Measurements from ENCODE around the gene CRHR2. TPM values are rescaled to one million over a fixed set of nuclear protein-coding genes. Genes with fewer than 3 reads are reported as not detected.
A peak's percentile ranks its signal among the peaks of the same experiment; 100 is the strongest.

Gene CRHR2
- total and polyA plus RNA-seq, 2 of the 13 experiments (the other 11 are each of a cell fraction or from before 2014, with no cell fraction given), result not detected

DNA sequence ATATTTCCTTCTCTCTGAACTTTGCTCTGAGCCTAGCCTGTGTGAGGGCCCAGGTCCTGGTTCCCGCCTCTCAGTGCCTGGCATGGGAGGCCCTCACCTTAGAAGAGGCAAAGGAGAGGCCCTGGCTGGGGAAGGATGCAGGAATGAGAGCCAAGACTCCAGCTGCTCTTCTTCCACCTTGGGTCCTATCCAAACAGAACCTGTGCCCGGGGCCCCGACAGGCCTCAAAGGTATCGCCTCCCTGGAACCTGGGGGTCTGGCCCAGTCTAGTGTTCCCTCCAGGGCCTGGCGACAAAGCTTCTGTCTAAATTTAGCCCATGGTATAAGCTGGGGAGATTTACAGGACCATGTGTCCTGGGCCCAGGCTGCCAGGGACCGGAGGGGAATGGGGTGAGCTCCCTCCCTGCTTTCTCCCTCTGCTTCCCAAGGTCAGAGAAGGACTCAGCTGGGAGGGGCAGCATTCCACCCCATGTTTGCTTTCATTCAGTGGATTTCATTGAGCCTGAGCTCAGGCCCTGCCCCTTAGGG lies 12.0 kb upstream of the CRHR2 start (continued):
- no peak for TF ChIP-seq NFE2 (CRISPR knock-in tag; IDR thresholded peaks at IDR 0.05)
- no peak for TF ChIP-seq POLR2G (IDR thresholded peaks at IDR 0.05; ENCODE audit: low read depth, low read length)
- no peak for TF ChIP-seq KDM5B (CRISPR knock-in tag; IDR thresholded peaks at IDR 0.05; ENCODE audit: borderline replicate concordance)
- TF ChIP-seq, protein P1, sequence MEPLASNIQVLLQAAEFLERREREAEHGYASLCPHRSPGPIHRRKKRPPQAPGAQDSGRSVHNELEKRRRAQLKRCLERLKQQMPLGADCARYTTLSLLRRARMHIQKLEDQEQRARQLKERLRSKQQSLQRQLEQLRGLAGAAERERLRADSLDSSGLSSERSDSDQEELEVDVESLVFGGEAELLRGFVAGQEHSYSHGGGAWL (CRISPR knock-in tag; IDR thresholded peaks at IDR 0.05), result no peak
- TF ChIP-seq TGIF2 (CRISPR knock-in tag; IDR thresholded peaks at IDR 0.05), result no peak
- no peak for TF ChIP-seq TCF7 (IDR thresholded peaks at IDR 0.05; ENCODE audit: low read depth)
- TF ChIP-seq MATR3 (CRISPR knock-in tag; IDR thresholded peaks at IDR 0.05), result no peak
- no peak for TF ChIP-seq CCAR2 (optimal IDR thresholded peaks at IDR 0.05; ENCODE audit: low read depth, low read length)
- no peak for TF ChIP-seq HOXA7 (CRISPR knock-in tag; IDR thresholded peaks at IDR 0.05)
- TF ChIP-seq MAZ (IDR thresholded peaks at IDR 0.05; ENCODE audit: borderline replicate concordance, low read depth, low read length), result 0 out of 2 replicates have a peak, but pooled peaks have one; percentile 26
- TF ChIP-seq MAZ (CRISPR knock-in tag; IDR thresholded peaks at IDR 0.05; ENCODE audit: low read depth), result 0 out of 2 replicates have a peak, but pooled peaks have one; percentile 19
- TF ChIP-seq, protein P2, sequence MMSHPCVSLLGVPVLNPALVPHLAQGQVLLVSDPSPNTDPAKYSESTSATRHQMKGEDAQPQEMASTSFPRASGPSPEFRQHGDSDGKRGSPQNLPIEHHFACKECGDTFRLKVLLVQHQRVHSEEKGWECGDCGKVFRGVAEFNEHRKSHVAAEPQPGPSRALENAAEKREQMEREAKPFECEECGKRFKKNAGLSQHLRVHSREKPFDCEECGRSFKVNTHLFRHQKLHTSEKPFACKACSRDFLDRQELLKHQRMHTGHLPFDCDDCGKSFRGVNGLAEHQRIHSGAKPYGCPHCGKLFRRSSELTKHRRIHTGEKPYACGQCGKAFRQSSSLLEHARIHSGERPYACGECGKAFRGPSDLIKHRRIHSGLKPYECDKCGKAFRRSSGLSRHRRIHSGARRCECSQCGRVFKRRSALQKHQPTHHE (CRISPR knock-in tag; IDR thresholded peaks at IDR 0.05; ENCODE audit: borderline replicate concordance), result no peak
- TF ChIP-seq RCOR2 (CRISPR knock-in tag; IDR thresholded peaks at IDR 0.05), result no peak
- TF ChIP-seq SNAPC2 (CRISPR knock-in tag; IDR thresholded peaks at IDR 0.05), result no peak
- TF ChIP-seq, protein P3, sequence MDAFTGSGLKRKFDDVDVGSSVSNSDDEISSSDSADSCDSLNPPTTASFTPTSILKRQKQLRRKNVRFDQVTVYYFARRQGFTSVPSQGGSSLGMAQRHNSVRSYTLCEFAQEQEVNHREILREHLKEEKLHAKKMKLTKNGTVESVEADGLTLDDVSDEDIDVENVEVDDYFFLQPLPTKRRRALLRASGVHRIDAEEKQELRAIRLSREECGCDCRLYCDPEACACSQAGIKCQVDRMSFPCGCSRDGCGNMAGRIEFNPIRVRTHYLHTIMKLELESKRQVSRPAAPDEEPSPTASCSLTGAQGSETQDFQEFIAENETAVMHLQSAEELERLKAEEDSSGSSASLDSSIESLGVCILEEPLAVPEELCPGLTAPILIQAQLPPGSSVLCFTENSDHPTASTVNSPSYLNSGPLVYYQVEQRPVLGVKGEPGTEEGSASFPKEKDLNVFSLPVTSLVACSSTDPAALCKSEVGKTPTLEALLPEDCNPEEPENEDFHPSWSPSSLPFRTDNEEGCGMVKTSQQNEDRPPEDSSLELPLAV (CRISPR knock-in tag; conservative IDR thresholded peaks at IDR 0.05; ENCODE audit: low read depth), result no peak
- TF ChIP-seq SCMH1 (CRISPR knock-in tag; IDR thresholded peaks at IDR 0.05; ENCODE audit: borderline replicate concordance), result no peak
- no peak for TF ChIP-seq RARG (CRISPR knock-in tag; IDR thresholded peaks at IDR 0.05; ENCODE audit: low read depth)
- TF ChIP-seq YY1 (IDR thresholded peaks at IDR 0.05; ENCODE audit: insufficient read depth, insufficient replicate concordance, low read depth, low read length), result no peak
- TF ChIP-seq, protein P4, sequence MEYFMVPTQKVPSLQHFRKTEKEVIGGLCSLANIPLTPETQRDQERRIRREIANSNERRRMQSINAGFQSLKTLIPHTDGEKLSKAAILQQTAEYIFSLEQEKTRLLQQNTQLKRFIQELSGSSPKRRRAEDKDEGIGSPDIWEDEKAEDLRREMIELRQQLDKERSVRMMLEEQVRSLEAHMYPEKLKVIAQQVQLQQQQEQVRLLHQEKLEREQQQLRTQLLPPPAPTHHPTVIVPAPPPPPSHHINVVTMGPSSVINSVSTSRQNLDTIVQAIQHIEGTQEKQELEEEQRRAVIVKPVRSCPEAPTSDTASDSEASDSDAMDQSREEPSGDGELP (IDR thresholded peaks at IDR 0.05; ENCODE audit: borderline replicate concordance, low read depth), result 0 out of 2 replicates have a peak, but pooled peaks have one; percentile 30
- TF ChIP-seq ZNF230 (CRISPR knock-in tag; IDR thresholded peaks at IDR 0.05), result no peak
- TF ChIP-seq NAIF1 (CRISPR knock-in tag; IDR thresholded peaks at IDR 0.05; ENCODE audit: borderline replicate concordance), result no peak
- no peak for TF ChIP-seq TCF7L2 (IDR thresholded peaks at IDR 0.05; ENCODE audit: low read depth, low read length)
- TF ChIP-seq, protein P5, sequence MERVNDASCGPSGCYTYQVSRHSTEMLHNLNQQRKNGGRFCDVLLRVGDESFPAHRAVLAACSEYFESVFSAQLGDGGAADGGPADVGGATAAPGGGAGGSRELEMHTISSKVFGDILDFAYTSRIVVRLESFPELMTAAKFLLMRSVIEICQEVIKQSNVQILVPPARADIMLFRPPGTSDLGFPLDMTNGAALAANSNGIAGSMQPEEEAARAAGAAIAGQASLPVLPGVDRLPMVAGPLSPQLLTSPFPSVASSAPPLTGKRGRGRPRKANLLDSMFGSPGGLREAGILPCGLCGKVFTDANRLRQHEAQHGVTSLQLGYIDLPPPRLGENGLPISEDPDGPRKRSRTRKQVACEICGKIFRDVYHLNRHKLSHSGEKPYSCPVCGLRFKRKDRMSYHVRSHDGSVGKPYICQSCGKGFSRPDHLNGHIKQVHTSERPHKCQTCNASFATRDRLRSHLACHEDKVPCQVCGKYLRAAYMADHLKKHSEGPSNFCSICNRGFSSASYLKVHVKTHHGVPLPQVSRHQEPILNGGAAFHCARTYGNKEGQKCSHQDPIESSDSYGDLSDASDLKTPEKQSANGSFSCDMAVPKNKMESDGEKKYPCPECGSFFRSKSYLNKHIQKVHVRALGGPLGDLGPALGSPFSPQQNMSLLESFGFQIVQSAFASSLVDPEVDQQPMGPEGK (CRISPR knock-in tag; IDR thresholded peaks at IDR 0.05), result peak; percentile 73; the same call in 1 of the 2 replicates
